H7 (cell line): ENCODE results near the gene TMEM89. TPM values are rescaled to one million over a fixed set of nuclear protein-coding genes. Genes with fewer than 3 reads are reported as not detected.

Experiments
- DNase-seq: peaks from one replicate; pipeline ENCODE4 v3.0.0; 2012
- H3K27me3 ChIP-seq: 2 replicates; pipeline ENCODE4 v1.6.0; 2011; ENCODE audit warnings: mild to moderate bottlenecking, low read length; ENCODE audit not compliant: control insufficient read depth, insufficient read depth
- H3K36me3 ChIP-seq: replicated peaks from 2 replicates; pipeline ENCODE4 v1.5.1; 2011; ENCODE audit warnings: low read length; ENCODE audit not compliant: control insufficient read depth, insufficient read depth
- H3K4me3 ChIP-seq: 2 replicates; pipeline ENCODE4 v1.5.1; 2011; ENCODE audit warnings: low read depth, mild to moderate bottlenecking, control low read depth, low read length, moderate library complexity; ENCODE audit not compliant: insufficient read depth
- total RNA-seq: library from RNA; depleted of rRNA; stranded (reverse); fragments of >200 nt; shearing (Covaris generic); gene quantifications from 2 replicates; pipeline ENCODE4 v1.2.3, GENCODE V29; 2014; rRNA removed

Gene TMEM89
- total RNA-seq: 0.78 TPM in 1 of 2 replicates, not detected in the other

- Histone ChIP-seq H3K36me3 (peaks cover 7% of the 10 kb centered on the region), H3K27me3 (no peaks in the 10 kb centered on the region), H3K4me3 (no peak within 1 kb of the TSS)
- DNase-seq: no peak
These were observed at the start of gene TMEM89 for GRCh38 chr3:48621461-48621869. TSS of gene TMEM89 (minus strand) at chr3:48621769. CDS start at chr3:48621756, 13 bp downstream.

- Histone ChIP-seq H3K36me3 (no peaks in the 10 kb centered on the region; the same call in 1 of the 2 replicates), H3K27me3 (no peaks in the 10 kb centered on the region; the same call in 1 of the 2 replicates), H3K4me3 (no peak overlapping the region)
- no peak for DNase-seq
These were observed 43.4 kb upstream of the TMEM89 start for GRCh38 chr3:48664929-48665328.

GRCh38 chr3:48664313-48664644 is 42.7 kb upstream of the TMEM89 start:
- no peak for DNase-seq
- no peaks in the 10 kb centered on the region; the same call in 1 of the 2 replicates for H3K36me3 ChIP-seq
- no peak overlapping the region for H3K4me3 ChIP-seq
- no peaks in the 10 kb centered on the region; the same call in 1 of the 2 replicates for H3K27me3 ChIP-seq

GRCh38 chr3:48663489-48664312 is 42.1 kb upstream of the TMEM89 start:
- no peaks in the 10 kb centered on the region; the same call in 1 of the 2 replicates for H3K36me3 ChIP-seq
- peak; percentile 99 for DNase-seq
- H3K27me3 ChIP-seq: no peaks in the 10 kb centered on the region; the same call in 1 of the 2 replicates
- H3K4me3 ChIP-seq: peak overlapping the region; percentile 70

GRCh38 chr3:48662753-48663488 is 41.4 kb upstream of the TMEM89 start, which contains the start of gene CELSR3:
TSS of gene CELSR3 (minus strand) at chr3:48662886. CDS start at chr3:48662634, 252 bp downstream.
- Histone ChIP-seq H3K36me3 (no peaks in the 10 kb centered on the region; the same call in 1 of the 2 replicates), H3K27me3 (no peaks in the 10 kb centered on the region; the same call in 1 of the 2 replicates), H3K4me3 (peak within 1 kb of the TSS; percentile 70)
- DNase-seq: peak; percentile 93

GRCh38 chr3:48662145-48662752 is 40.7 kb upstream of the TMEM89 start:
- DNase-seq: peak; percentile 87

GRCh38 chr3:48661501-48662144 is 40.1 kb upstream of the TMEM89 start:
- peak; percentile 99 for DNase-seq
- Histone ChIP-seq H3K36me3 (no peaks in the 10 kb centered on the region; the same call in 1 of the 2 replicates), H3K4me3 (peak overlapping the region; percentile 70), H3K27me3 (no peaks in the 10 kb centered on the region; the same call in 1 of the 2 replicates)

More at GRCh38 chr3:48662145-48662752, 40.7 kb upstream of the TMEM89 start:
- peak overlapping the region; percentile 70 for H3K4me3 ChIP-seq
- no peaks in the 10 kb centered on the region; the same call in 1 of the 2 replicates for H3K36me3 ChIP-seq
- no peaks in the 10 kb centered on the region; the same call in 1 of the 2 replicates for H3K27me3 ChIP-seq

GRCh38 chr3:48660800-48661400 is 39.3 kb upstream of the TMEM89 start:
- no peak for DNase-seq
- Histone ChIP-seq H3K4me3 (peak overlapping the region; percentile 70), H3K36me3 (no peaks in the 10 kb centered on the region; the same call in 1 of the 2 replicates), H3K27me3 (no peaks in the 10 kb centered on the region; the same call in 1 of the 2 replicates)

GRCh38 chr3:48656841-48657281 is 35.3 kb upstream of the TMEM89 start:
- H3K4me3 ChIP-seq: peak overlapping the region; percentile 58
- peak; percentile 80 for DNase-seq
- peaks cover 8% of the 10 kb centered on the region for H3K36me3 ChIP-seq
- peaks cover 4% of the 10 kb centered on the region; the same call in 1 of the 2 replicates for H3K27me3 ChIP-seq

GRCh38 chr3:48656061-48656840 is 34.7 kb upstream of the TMEM89 start:
- H3K36me3 ChIP-seq: peaks cover 11% of the 10 kb centered on the region
- H3K27me3 ChIP-seq: peaks cover 4% of the 10 kb centered on the region; the same call in 1 of the 2 replicates
- H3K4me3 ChIP-seq: peak overlapping the region; percentile 58
- DNase-seq: peak; percentile 99

- peaks cover 4% of the 10 kb centered on the region; the same call in 1 of the 2 replicates for H3K27me3 ChIP-seq
- peak overlapping the region; percentile 58 for H3K4me3 ChIP-seq
- peaks cover 13% of the 10 kb centered on the region for H3K36me3 ChIP-seq
- DNase-seq: no peak
These were observed 34.0 kb upstream of the TMEM89 start for GRCh38 chr3:48655606-48656005.

- peaks cover 14% of the 10 kb centered on the region for H3K36me3 ChIP-seq
- DNase-seq: no peak
- H3K4me3 ChIP-seq: no peak overlapping the region; the same call in 1 of the 2 replicates
- peaks cover 4% of the 10 kb centered on the region; the same call in 1 of the 2 replicates for H3K27me3 ChIP-seq
These were observed 33.5 kb upstream of the TMEM89 start for GRCh38 chr3:48655063-48655462.
